GM12878 (cell line): Measurements from ENCODE around the gene TOM1L1.

Experiments used
- CTCF ChIP-seq, 3 experiments: IDR thresholded peaks in 2 of 3; conservative IDR thresholded peaks in 1 of 3; 2 replicates each; pipeline ENCODE4 v1.5.1; 2011; ENCODE audit warnings: low read depth in 3 of 3, low read length in 3 of 3, mild to moderate bottlenecking in 3 of 3, control low read depth in 2 of 3, moderate library complexity in 2 of 3, inconsistent platforms in 1 of 3, mixed read lengths in 1 of 3; ENCODE audit not compliant: control insufficient read depth in 2 of 3, insufficient read depth in 1 of 3; ENCODE audit errors: extremely low read depth in 1 of 3
- FOS ChIP-seq: IDR thresholded peaks from 3 replicates; pipeline ENCODE4 v1.6.1; 2011; ENCODE audit warnings: borderline replicate concordance; ENCODE audit not compliant: insufficient read length; ENCODE audit errors: extremely low read depth
- NFIC ChIP-seq: IDR thresholded peaks from 2 replicates; pipeline ENCODE4 v1.6.1; 2012; ENCODE audit warnings: low read depth, mild to moderate bottlenecking, inconsistent platforms, low read length, moderate library complexity
- NR2C1 ChIP-seq: fragments of 450-650 bp; IDR thresholded peaks from 2 replicates; pipeline ENCODE4 v1.6.1; 2017; ENCODE audit warnings: antibody characterized with exemption, mild to moderate bottlenecking, moderate library complexity
- POLR2A ChIP-seq: IDR thresholded peaks from 2 replicates; pipeline ENCODE4 v1.6.1; 2011; ENCODE audit warnings: low read depth, mild to moderate bottlenecking, low read length
- SIN3A ChIP-seq: IDR thresholded peaks from 2 replicates; pipeline ENCODE4 v1.6.1; 2012; ENCODE audit warnings: low read depth, low read length, improper control_type of control experiment

GRCh38 chr17:54861471-54861983 lies 39.1 kb upstream of the TOM1L1 start:
- no peak for TF ChIP-seq CTCF (IDR thresholded peaks at IDR 0.05 in 2 of 3, conservative IDR thresholded peaks at IDR 0.05 in 1 of 3; ENCODE audit: control insufficient read depth in 2 of 3, extremely low read depth in 1 of 3, insufficient read depth in 1 of 3, low read depth in 3 of 3, low read length in 3 of 3)
- no peak for TF ChIP-seq NFIC
- no peak for TF ChIP-seq FOS
- no peak for TF ChIP-seq NR2C1
- TF ChIP-seq POLR2A: no peak
- no peak for TF ChIP-seq SIN3A
